Mucosa of stomach (tissue), 1 donor: ENCODE measurements around the gene TSPEAR.
"Not testable (repeated sequence)": the region's sequence is repeated elsewhere in the genome, so short reads cannot be mapped to it uniquely, and the experiment has no call there.

Source experiments
- H3K27me3 ChIP-seq: one replicate; pipeline ENCODE4 v1.7.0; 2013; ENCODE audit warnings: mild to moderate bottlenecking, low read length; ENCODE audit not compliant: control insufficient read depth, insufficient read depth
- H3K36me3 ChIP-seq: one replicate; pipeline ENCODE4 v1.7.0; 2013; ENCODE audit warnings: low read length; ENCODE audit not compliant: control insufficient read depth, insufficient read depth
- H3K4me1 ChIP-seq: one replicate; pipeline ENCODE4 v1.7.0; 2013; ENCODE audit warnings: mild to moderate bottlenecking, low read length; ENCODE audit not compliant: control insufficient read depth, insufficient read depth
- H3K4me3 ChIP-seq: one replicate; pipeline ENCODE4 v1.7.0; 2013; ENCODE audit warnings: low read length
- H3K9ac ChIP-seq: one replicate; pipeline ENCODE4 v1.7.0; 2013; ENCODE audit warnings: mild to moderate bottlenecking, low read length, moderate library complexity
- H3K9me3 ChIP-seq: one replicate; pipeline ENCODE4 v1.7.0; 2013; ENCODE audit warnings: mild to moderate bottlenecking, low read length, moderate library complexity; ENCODE audit not compliant: control insufficient read depth
- donor health status: Pancreatic carcinoma.

Gene TSPEAR

GRCh38 chr21:44696572-44696971, 14.8 kb downstream of the TSPEAR start:
- H3K27me3 ChIP-seq = peaks cover 42% of the 10 kb centered on the region
- no peaks in the 10 kb centered on the region for H3K4me1 ChIP-seq
- H3K9ac ChIP-seq = no peak overlapping the region
- H3K9me3 ChIP-seq = no peaks in the 10 kb centered on the region
- H3K36me3 ChIP-seq = no peaks in the 10 kb centered on the region
- H3K4me3 ChIP-seq = no peak overlapping the region

DNA sequence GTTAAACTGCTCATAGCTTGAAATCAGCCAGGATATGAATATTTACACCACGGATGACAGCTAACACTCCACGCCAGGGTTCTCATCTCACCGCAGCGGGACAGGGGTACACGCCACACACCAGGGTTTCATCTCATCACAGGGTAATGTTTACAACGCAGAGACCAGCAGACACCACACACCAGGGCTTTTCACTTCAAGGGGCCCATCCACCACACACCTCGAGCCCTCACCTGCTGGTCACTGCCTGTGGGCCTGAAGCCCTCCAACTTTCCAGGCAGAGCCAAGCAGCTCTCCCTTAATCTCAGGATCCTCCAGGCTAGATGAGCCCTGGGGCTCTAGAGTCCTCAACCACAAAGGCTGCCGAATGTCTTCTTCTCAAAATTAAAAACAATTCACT, 15.7 kb downstream of the TSPEAR start:
- Histone ChIP-seq H3K9ac (no peak overlapping the region), H3K4me1 (no peaks in the 10 kb centered on the region), H3K9me3 (no peaks in the 10 kb centered on the region), H3K27me3 (peaks cover 37% of the 10 kb centered on the region), H3K4me3 (no peak overlapping the region), H3K36me3 (no peaks in the 10 kb centered on the region)

- Histone ChIP-seq H3K4me1 (no peaks in the 10 kb centered on the region), H3K27me3 (peaks cover 33% of the 10 kb centered on the region), H3K9ac (no peak overlapping the region), H3K9me3 (no peaks in the 10 kb centered on the region), H3K36me3 (no peaks in the 10 kb centered on the region), H3K4me3 (no peak overlapping the region)
Measured at GRCh38 chr21:44695184-44695583, 16.2 kb downstream of the TSPEAR start.

DNA sequence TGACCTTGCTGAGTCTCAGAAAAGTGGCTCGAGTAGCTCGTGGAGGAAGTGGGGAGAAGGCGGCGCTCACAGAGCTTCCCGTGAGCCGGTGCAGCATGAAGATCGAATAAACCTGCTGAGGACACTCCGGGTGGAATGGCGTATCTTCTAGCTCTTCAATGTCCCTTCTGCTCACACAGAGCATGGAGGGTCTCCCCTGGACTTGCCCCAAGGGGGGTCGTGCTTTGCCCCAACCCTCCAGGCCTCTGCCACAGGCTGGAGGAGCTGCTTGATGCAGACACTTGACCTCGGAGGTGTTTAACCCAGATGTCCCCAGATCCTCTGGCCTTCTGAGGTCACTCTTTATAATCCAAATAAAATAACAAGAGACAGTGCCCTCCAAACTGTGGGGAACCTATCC, 16.6 kb downstream of the TSPEAR start:
- H3K9me3 ChIP-seq = no peaks in the 10 kb centered on the region
- H3K4me3 ChIP-seq = no peak overlapping the region
- H3K9ac ChIP-seq = no peak overlapping the region
- peaks cover 29% of the 10 kb centered on the region for H3K27me3 ChIP-seq
- no peaks in the 10 kb centered on the region for H3K4me1 ChIP-seq
- no peaks in the 10 kb centered on the region for H3K36me3 ChIP-seq

- Histone ChIP-seq H3K9ac (no peak overlapping the region), H3K4me1 (no peaks in the 10 kb centered on the region), H3K9me3 (no peaks in the 10 kb centered on the region), H3K36me3 (no peaks in the 10 kb centered on the region), H3K27me3 (peaks cover 23% of the 10 kb centered on the region), H3K4me3 (no peak overlapping the region)
Measured at GRCh38 chr21:44692798-44693512, 18.4 kb downstream of the TSPEAR start.

DNA sequence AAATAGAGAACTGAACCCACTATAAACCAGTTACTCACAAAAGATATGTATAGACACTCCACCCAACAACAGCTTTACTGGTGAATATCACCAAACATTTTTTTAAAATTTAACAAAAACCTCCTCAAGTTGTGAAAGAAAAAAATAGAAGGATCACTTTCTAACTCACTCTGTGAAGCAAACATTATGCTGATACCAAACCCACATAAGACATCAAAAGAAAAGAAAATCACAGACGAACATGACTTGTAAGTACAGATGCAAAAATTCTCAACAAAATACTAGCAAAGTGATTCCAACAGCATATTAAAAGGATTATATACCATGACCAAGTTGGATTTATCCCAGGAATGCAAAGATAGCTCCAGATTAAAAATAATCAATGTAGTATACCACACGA, 19.7 kb downstream of the TSPEAR start:
- H3K4me1 ChIP-seq = no peaks in the 10 kb centered on the region
- no peak overlapping the region for H3K4me3 ChIP-seq
- H3K9me3 ChIP-seq = no peaks in the 10 kb centered on the region
- peaks cover 24% of the 10 kb centered on the region for H3K27me3 ChIP-seq
- H3K9ac ChIP-seq = no peak overlapping the region
- H3K36me3 ChIP-seq = no peaks in the 10 kb centered on the region

- peaks cover 20% of the 10 kb centered on the region for H3K27me3 ChIP-seq
- H3K9ac ChIP-seq, H3K4me3 ChIP-seq, H3K36me3 ChIP-seq, H3K9me3 ChIP-seq, H3K4me1 ChIP-seq: not testable (repeated sequence)
Measured at GRCh38 chr21:44689740-44690139, 21.6 kb downstream of the TSPEAR start.

DNA sequence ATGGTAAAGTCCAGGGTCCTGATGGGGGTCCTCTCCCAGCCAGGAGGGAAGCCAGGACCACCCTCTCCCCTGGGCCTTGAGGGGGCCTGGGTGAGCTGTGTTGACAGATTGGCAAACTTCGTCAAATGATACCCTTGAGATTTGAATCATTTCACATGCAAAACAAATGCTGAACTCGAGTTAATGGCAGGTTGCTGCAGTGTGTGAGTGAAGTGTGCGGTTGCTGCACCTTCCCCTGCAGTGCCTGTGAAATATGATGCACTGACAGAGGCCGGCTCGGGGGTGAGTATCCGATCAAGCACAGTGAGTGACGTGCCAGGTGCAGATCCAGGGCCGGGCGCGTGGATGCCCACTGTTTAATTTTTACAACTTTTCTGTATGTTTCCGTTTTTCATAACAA, 23.7 kb downstream of the TSPEAR start:
- no peaks in the 10 kb centered on the region for H3K9me3 ChIP-seq
- H3K36me3 ChIP-seq = no peaks in the 10 kb centered on the region
- H3K27me3 ChIP-seq = peaks cover 20% of the 10 kb centered on the region
- no peak overlapping the region for H3K9ac ChIP-seq
- no peak overlapping the region for H3K4me3 ChIP-seq
- no peaks in the 10 kb centered on the region for H3K4me1 ChIP-seq

DNA sequence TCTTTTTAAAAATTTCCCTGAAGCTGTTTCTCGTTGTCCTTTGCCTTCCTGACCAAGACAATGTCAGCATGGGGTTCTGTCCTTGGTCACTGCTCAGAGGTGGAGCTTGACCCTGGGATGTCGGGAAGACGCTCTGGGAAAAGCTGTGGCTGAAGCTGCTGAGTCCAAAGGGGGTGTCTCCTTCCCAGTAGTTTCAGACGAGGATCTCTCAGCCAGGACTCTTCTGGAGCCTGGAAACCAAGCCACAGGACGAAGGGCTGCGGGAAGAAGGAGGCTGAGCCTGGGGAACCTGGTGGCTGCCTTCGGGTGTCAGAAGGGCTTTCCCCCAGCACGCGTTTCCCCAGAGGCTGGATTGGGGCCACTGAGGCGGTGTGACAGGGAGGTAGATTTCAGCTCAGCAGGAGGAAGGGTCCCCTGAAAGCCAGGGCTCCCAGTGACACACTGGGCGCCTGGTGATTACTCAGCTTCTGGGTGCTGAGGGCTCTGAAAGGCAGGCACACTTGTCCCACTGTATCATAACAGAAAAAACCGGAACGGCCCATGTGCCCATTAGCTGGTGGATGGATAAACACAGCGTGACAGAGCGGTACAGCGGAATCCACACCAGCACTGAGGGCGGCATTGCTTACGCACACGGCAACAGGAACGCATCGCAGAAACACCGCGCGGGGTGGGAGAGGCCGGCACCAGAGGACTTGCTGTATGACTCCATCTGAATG, 24.4 kb downstream of the TSPEAR start:
- H3K9ac ChIP-seq = no peak overlapping the region
- peaks cover 20% of the 10 kb centered on the region for H3K27me3 ChIP-seq
- H3K4me3 ChIP-seq = no peak overlapping the region
- no peaks in the 10 kb centered on the region for H3K4me1 ChIP-seq
- no peaks in the 10 kb centered on the region for H3K36me3 ChIP-seq
- H3K9me3 ChIP-seq = no peaks in the 10 kb centered on the region

- Histone ChIP-seq H3K9me3 (no peaks in the 10 kb centered on the region), H3K27me3 (peaks cover 20% of the 10 kb centered on the region), H3K36me3 (no peaks in the 10 kb centered on the region), H3K9ac (no peak overlapping the region), H3K4me3 (no peak overlapping the region), H3K4me1 (no peaks in the 10 kb centered on the region)
Measured at GRCh38 chr21:44686000-44686781, 25.2 kb downstream of the TSPEAR start.

- H3K9me3 ChIP-seq, H3K36me3 ChIP-seq, H3K4me1 ChIP-seq, H3K9ac ChIP-seq, H3K4me3 ChIP-seq: not testable (repeated sequence)
- H3K27me3 ChIP-seq = peaks cover 20% of the 10 kb centered on the region
Measured at GRCh38 chr21:44685050-44685449, 26.3 kb downstream of the TSPEAR start.

DNA sequence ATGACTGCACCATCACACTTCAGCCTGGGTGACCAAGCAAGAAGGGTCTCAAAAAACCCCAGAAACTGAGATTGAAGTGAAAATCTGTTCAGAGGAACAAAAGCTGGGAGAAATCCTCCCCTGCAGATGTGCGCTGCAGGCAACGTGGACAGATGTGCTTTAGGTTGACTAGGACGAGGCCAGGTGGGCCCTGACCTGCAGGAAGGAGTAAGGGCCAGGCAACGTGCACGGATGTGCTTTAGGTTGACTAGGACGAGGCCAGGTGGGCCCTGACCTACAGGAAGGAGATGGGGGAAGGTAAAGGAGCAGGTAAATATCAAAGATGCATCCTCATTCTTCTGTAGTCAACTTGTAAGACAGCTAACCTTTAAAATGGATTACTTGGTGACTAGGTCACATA, 26.9 kb downstream of the TSPEAR start:
- H3K9me3 ChIP-seq = no peaks in the 10 kb centered on the region
- H3K4me3 ChIP-seq = no peak overlapping the region
- peaks cover 20% of the 10 kb centered on the region for H3K27me3 ChIP-seq
- no peaks in the 10 kb centered on the region for H3K4me1 ChIP-seq
- no peak overlapping the region for H3K9ac ChIP-seq
- no peaks in the 10 kb centered on the region for H3K36me3 ChIP-seq
